NCI-H748 treated with DMSO at 0.1 percent for 48 hours (cell line): ENCODE data around the gene RNPS1.
"Not testable (repeated sequence)": the region's sequence is repeated elsewhere in the genome, so short reads cannot be mapped to it uniquely, and the experiment has no call there.

Experiments used
- DNase-seq: peaks from one replicate; lab custom pipeline; 2025; lab: John Stamatoyannopoulos, UW

RNPS1 gene

DNA sequence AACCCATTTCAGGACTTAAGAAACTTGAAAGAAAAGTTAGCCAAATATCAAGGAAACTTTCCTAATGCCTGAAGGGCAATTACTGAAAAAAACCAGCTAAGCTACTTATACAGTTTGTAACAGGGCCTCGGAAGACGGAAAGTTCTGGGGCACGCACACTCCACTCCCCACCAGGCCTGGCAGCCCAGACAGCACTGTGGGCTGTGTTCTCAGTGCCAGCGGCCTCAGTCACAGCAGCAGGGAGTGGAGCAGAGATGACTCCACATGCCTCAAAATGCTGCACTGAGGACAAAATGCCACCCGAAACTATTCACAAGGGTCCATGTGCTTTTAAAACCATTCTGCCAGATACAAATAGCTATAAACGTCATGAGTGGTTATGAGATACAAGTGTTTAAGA lies 10.2 kb downstream of the RNPS1 start:
- DNase-seq: no peak

DNA sequence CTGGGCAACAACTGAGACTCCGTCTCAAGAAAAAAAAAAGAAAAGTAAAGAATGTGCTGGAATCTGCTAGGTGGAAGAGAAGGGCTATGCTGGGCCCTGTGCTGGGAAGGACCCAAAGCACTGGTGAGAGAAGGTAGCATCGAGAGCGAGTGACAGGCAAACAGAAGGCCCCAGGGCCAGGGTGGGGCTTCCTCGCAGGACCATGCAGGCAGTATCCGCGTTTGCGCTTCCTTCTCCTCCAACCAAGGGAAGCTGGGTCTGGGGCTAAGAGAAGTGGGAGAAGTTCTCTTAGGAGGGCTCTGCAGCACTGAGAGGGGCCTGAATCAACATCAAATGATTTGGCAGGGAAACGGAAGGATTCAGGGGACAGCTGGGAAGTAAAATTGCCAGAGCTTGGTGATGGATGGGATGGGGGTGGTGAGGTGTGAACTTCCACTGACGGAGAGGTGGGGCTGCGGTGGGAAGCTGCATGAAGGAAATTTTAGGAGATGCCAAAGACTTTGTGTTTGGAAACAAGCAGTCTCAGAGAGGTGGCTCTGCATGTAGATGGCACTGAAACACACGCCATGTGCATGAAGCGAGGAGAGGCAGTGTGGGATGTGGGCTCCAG lies 11.3 kb downstream of the RNPS1 start:
- DNase-seq: no peak

DNA sequence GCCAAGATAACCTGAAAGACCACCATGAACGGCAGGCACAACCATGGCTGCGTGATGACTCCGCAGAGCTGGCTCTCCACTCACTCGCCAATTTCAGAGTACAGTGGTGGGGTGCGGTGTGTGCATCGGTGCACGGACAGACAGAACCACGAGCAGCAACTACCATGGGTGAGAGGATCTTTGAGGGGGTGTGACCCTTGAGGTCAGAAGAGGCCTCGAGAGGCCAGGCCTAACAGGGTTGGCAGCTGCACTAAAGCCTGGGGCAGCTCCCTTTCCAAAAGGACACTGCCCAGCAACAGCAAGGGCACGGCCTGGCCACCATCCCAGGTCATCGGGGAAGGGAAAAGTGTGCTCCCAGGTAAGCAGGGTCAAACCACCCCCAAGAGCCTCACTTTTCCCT lies 14.6 kb downstream of the RNPS1 start:
- no peak for DNase-seq

GRCh38 chr16:2252806-2253148 lies 15.1 kb downstream of the RNPS1 start:
- no peak for DNase-seq

- DNase-seq: peak; percentile 65
Measured at GRCh38 chr16:2251296-2252111, 16.4 kb downstream of the RNPS1 start, which contains the start of gene ECI1. Gene ECI1 (minus strand): TSS chr16:2251587. CDS start chr16:2251566, 21 bp downstream.

GRCh38 chr16:2250652-2251295 lies 17.2 kb downstream of the RNPS1 start:
- no peak for DNase-seq

DNA sequence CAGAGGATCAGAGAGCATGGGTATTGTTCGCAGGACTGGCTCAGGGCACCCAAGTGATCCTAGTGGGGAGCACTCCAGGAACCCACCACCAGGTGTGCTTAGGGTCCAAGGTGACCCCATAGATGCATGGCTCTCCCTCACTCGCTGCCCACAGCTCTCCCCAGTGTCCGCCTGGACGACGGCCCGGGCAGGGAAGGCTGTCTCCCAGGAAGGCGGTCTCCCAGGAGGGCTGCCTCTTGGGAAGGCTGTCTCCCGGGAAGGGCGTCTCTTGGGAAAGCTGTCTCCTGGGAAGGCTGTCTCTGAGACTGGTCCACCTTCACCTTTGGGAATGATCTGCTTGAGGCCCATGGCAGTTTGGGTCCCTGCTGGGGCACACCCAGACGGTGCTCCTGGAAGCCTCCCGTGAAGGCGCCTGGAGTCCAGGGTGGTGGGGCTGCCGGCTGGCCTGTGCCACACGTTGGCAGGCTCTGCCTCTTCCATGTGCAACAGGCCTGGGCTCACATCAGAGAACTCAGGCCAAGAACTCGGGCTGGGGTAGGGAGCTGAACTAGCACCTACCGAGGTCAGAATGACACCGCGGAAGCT lies 21.5 kb downstream of the RNPS1 start:
- no peak for DNase-seq

GRCh38 chr16:2244926-2245795 lies 22.8 kb downstream of the RNPS1 start:
- DNase-seq: no peak

- no peak for DNase-seq
Measured at GRCh38 chr16:2244301-2244700, 23.6 kb downstream of the RNPS1 start.

- DNase-seq: no peak
Measured at GRCh38 chr16:2243781-2244180, 24.1 kb downstream of the RNPS1 start.

DNA sequence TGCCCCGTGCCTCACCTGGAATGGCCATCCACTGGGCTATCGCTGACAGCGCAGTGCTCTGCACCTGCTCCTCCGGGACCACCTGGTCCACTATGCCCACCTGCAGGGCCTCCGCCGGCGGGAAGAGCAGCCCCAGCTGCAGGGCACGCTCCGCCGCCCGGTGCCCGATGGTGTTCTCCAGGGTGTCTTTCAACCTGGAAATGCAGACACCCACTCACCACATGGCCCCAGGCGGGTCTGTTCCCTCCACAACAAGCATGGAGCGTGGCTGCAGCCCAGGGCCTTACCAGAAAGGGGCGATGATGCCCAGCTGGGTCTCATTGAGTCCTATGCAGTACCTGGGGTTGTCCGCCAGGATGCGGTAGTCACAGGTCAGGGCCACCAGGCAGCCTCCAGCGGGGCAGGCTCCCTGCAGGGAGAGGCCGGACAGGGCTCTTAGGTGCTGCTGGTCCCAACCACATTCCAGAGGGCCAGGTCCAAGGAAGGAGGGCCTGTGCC lies 24.8 kb downstream of the RNPS1 start:
- no peak for DNase-seq

- no peak for DNase-seq
Measured at GRCh38 chr16:2242598-2242997, 25.3 kb downstream of the RNPS1 start.

DNA sequence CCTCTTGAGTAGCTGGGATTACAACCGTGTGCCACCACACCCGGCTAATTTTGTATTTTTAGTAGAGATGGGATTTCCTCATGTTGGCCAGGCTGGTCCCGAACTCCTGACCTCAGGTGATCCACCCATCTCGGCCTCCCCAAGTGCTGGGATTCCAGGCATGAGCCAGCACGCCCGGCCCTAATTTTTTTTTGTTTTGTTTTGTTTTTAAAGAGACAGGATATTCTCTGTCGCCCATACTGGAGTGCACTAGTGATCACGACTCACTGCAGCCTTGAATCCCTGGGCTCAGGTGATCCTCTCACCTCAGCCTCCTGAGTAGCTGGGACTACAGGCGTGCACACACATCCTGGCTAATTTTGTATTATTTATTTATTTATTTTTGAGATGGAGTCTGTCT lies 27.6 kb downstream of the RNPS1 start:
- DNase-seq: not testable (repeated sequence)

- DNase-seq: no peak
Measured at GRCh38 chr16:2238838-2239675, 28.9 kb downstream of the RNPS1 start.

DNA sequence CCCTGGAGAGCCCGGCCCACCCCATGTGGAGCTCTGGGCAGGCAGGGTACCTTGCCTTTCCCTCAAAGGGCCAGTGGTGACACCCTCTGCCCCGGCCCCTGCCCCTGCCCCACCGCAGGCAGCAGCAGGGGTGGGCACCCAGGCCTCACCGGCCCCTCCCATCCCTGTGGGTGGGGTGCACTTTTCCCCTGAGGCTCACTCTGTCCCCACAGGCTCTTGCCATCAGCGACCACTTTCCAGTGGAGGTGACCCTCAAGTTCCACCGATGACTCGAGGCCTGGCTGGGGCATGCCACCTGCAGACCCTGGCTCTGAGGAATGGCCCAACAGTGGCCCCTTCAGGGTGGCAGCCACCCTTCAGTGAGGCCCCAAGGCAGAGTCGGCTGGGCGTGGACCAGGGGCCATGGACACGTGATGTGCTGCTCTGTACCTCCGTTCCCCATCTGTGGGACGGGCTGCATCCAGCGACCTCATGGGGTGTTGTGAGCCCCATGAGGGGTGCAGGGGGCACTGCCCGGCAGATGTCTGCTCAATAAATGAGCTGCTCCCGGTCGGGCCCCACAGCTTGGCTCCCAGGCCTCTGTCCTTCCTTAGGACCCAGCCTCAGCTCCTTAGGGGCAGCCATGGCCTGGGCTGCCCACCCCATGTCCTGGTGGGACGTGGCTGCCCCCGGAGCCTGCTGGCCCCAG lies 29.6 kb downstream of the RNPS1 start:
- no peak for DNase-seq

DNA sequence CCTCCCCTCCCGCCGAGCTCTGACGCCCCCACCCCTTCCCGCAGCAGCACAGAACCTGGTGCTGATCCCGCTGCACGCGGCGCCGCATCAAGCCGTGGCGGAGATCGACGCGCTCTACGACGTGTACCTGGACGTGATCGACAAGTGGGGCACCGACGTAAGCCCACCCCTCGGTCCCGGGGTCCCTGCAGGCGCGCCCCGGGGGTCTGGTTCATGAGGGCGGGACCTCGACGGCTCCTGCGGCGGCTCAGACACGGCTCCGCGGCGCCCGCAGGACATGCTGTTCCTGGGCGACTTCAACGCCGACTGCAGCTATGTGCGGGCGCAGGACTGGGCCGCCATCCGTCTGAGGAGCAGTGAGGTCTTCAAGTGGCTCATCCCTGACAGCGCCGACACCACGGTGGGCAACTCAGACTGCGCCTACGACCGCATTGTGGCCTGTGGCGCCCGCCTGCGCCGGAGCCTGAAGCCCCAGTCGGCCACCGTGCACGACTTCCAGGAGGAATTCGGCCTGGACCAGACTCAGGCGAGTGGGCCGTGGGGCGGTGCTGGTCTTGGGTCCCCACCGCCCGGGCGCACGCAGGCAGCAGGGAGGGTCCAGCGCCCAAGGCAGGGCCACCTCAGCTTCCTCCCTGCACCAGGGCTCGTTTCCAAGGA lies 30.3 kb downstream of the RNPS1 start:
- DNase-seq: no peak

GRCh38 chr16:2237102-2237482 lies 30.8 kb downstream of the RNPS1 start:
- no peak for DNase-seq

GRCh38 chr16:2236337-2237101 lies 31.4 kb downstream of the RNPS1 start, which contains the start of gene DNASE1L2:
Gene DNASE1L2 (plus strand): TSS chr16:2236444. CDS start chr16:2236817, 373 bp downstream.
- DNase-seq: no peak
